Peyer's patch (tissue), 4 donors: ENCODE results near the gene LENEP. TPM values are rescaled to one million over a fixed set of nuclear protein-coding genes. Genes with fewer than 3 reads are reported as not detected.

ENCODE experiments used
- DNase-seq, 3 donors: peaks; one replicate each; pipeline ENCODE4 v3.0.0-alpha.2; 2017 to 2019
- H3K27ac ChIP-seq, 4 donors: fragments of 200-600 bp; sonication (generic); one replicate each; pipeline ENCODE4 v1.5.1; 2016 to 2019
- H3K27me3 ChIP-seq, 2 donors: fragments of 200-600 bp; sonication (generic); one replicate each; pipeline ENCODE4 v1.5.1; 2019
- H3K36me3 ChIP-seq, 3 donors: fragments of 200-600 bp; sonication (generic); one replicate each; pipeline ENCODE4 v1.5.1; 2016 to 2019
- H3K4me1 ChIP-seq, 4 donors: fragments of 200-600 bp; sonication (generic); one replicate each; pipeline ENCODE4 v1.5.1; 2016 to 2019
- H3K4me3 ChIP-seq, 4 donors: fragments of 200-600 bp; sonication (generic); 1 replicate in 3 of 4; 2 replicates in 1 of 4; pipeline ENCODE4 v1.5.1; 2016 to 2019; ENCODE audit warnings: mild to moderate bottlenecking in 1 of 4
- H3K9me3 ChIP-seq, 4 donors: fragments of 200-600 bp; sonication (generic); one replicate each; pipeline ENCODE4 v1.5.1; 2016 to 2019; ENCODE audit warnings: mild to moderate bottlenecking in 1 of 4
- CTCF ChIP-seq, 6 experiments: fragments of 450-650 bp in 4 of 6; fragments of 200-600 bp in 2 of 6; sonication (generic) in 1 of 6; IDR thresholded peaks; one replicate each; pipeline ENCODE4 v1.5.1; 2017 to 2019; ENCODE audit warnings: antibody characterized with exemption in 6 of 6, mild to moderate bottlenecking in 3 of 6, moderate library complexity in 1 of 6
- POLR2A ChIP-seq, 2 donors: fragments of 450-650 bp; IDR thresholded peaks; one replicate each; pipeline ENCODE4 v1.5.1; 2017; ENCODE audit warnings: antibody characterized with exemption in 2 of 2, mild to moderate bottlenecking in 2 of 2, moderate library complexity in 2 of 2
- small RNA-seq, 2 donors: library from RNA; depleted of rRNA; stranded (forward); fragments of <200 nt; gene quantifications; one replicate each; pipeline ENCODE3, GENCODE V24; 2016
- total RNA-seq, 4 donors: library from RNA; depleted of rRNA; stranded (reverse); fragments of >200 nt; gene quantifications; one replicate each; pipeline ENCODE4 v1.1.0, GENCODE V29; 2016

Gene LENEP
- total RNA-seq, 4 donors from 2014 or later, result not detected

- Histone ChIP-seq H3K36me3 (no peaks in the 10 kb centered on the region), H3K27me3 (no peaks in the 10 kb centered on the region), H3K27ac (peak overlapping the region in 3 of 4 donors; percentile 74 to 93 (median 78)), H3K4me3 (no peak overlapping the region), H3K9me3 (no peaks in the 10 kb centered on the region), H3K4me1 (peaks cover 3 to 31% (median 10%) of the 10 kb centered on the region in 4 donors)
- TF ChIP-seq POLR2A (IDR thresholded peaks at IDR 0.05), result no peak
- peak in 2 of 6 experiments; percentile 24 to 25 for TF ChIP-seq CTCF (IDR thresholded peaks at IDR 0.05)
- DNase-seq, result peak in 2 of 3 donors; percentile 65 to 79
Observed at GRCh38 chr1:155043301-155043702, 49.9 kb downstream of the LENEP start.

- Histone ChIP-seq H3K4me3 (no peak overlapping the region), H3K9me3 (no peaks in the 10 kb centered on the region), H3K27ac (peak overlapping the region in 3 of 4 donors; percentile 74 to 93 (median 78)), H3K27me3 (no peaks in the 10 kb centered on the region), H3K4me1 (peaks cover 3 to 26% (median 10%) of the 10 kb centered on the region in 4 donors), H3K36me3 (no peaks in the 10 kb centered on the region)
- TF ChIP-seq POLR2A (IDR thresholded peaks at IDR 0.05) (peak; percentile 7 to 52), CTCF (IDR thresholded peaks at IDR 0.05) (peak in 3 of 6 experiments; percentile 23 to 37 (median 27))
- peak in 2 of 3 donors; percentile 72 to 77 for DNase-seq
Observed at GRCh38 chr1:155043793-155044192, 50.4 kb downstream of the LENEP start.

Small RNA genes lying within 50 kb of the gene (small RNA-seq; reads per million reads assigned to genes)
- gene MIR4258, result 0 reads per million in 2 donors
- gene RF00017, result 0 reads per million in 2 donors

Other genes with a start within 250 kb of the LENEP start
- gene KCNN3, start 123.3 kb upstream of the LENEP start, total RNA-seq, result 1 to 10 TPM in 3 of 4 donors, under 1 TPM in 1; 0.85 to 1.7 (median 1.2) TPM
- gene PMVK, start 56.9 kb upstream of the LENEP start, total RNA-seq, result 10 to 100 TPM in 3 of 4 donors, 1 to 10 TPM in 1; 5.0 to 20.1 (median 19.2) TPM
- 100 to 1,000 TPM in 3 of 4 donors, 10 to 100 TPM in 1; 66.6 to 117 (median 109) TPM for gene PBXIP1, start 37.5 kb upstream of the LENEP start, total RNA-seq
- 10 to 100 TPM; 32.2 to 48.9 (median 34.2) TPM for gene PYGO2, start 31.8 kb upstream of the LENEP start, total RNA-seq
- gene SHC1, start 22.8 kb upstream of the LENEP start, total RNA-seq, result 100 to 1,000 TPM in 2 of 4 donors, 10 to 100 TPM in 2; 56.9 to 150 (median 104) TPM
- 10 to 100 TPM; 20.3 to 39.1 (median 26.5) TPM for gene CKS1B, start 18.9 kb upstream of the LENEP start, total RNA-seq
- gene FLAD1, start 10.2 kb upstream of the LENEP start, total RNA-seq, result 10 to 100 TPM; 29.7 to 50.3 (median 46.3) TPM
- 100 to 1,000 TPM in 3 of 4 donors, 10 to 100 TPM in 1; 35.5 to 412 (median 346) TPM for gene ZBTB7B, start 9.2 kb downstream of the LENEP start, total RNA-seq
- 10 to 100 TPM in 1 of 4 donors, 1 to 10 TPM in 3; 1.7 to 12.5 (median 5.3) TPM for gene DCST2, start 40.2 kb downstream of the LENEP start, total RNA-seq
- 1 to 10 TPM in 1 of 4 donors, under 1 TPM in 1, not detected in 2; 0.88 to 2.7 TPM for gene DCST1, start 40.2 kb downstream of the LENEP start, total RNA-seq
- gene ADAM15, start 57.7 kb downstream of the LENEP start, total RNA-seq, result 100 to 1,000 TPM; 111 to 191 (median 126) TPM
- gene EFNA4, start 70.2 kb downstream of the LENEP start, total RNA-seq, result 10 to 100 TPM in 3 of 4 donors, 1 to 10 TPM in 1; 2.5 to 39.6 (median 18.2) TPM
- 1 to 10 TPM; 2.3 to 8.7 (median 5.3) TPM for gene EFNA3, start 85.3 kb downstream of the LENEP start, total RNA-seq
- gene EFNA1, start 134.3 kb downstream of the LENEP start, total RNA-seq, result 100 to 1,000 TPM in 3 of 4 donors, 10 to 100 TPM in 1; 13.2 to 166 (median 145) TPM
- 10 to 100 TPM; 42.5 to 83.3 (median 46.7) TPM for gene SLC50A1, start 142.3 kb downstream of the LENEP start, total RNA-seq
- gene DPM3, start 146.9 kb downstream of the LENEP start, total RNA-seq, result 10 to 100 TPM; 33.5 to 89.2 (median 65.0) TPM
- gene KRTCAP2, start 179.7 kb downstream of the LENEP start, total RNA-seq, result 100 to 1,000 TPM; 111 to 137 (median 117) TPM
- not detected for gene TRIM46, start 180.3 kb downstream of the LENEP start, total RNA-seq
- gene THBS3, start 214.3 kb downstream of the LENEP start, total RNA-seq, result 10 to 100 TPM; 15.9 to 58.6 (median 46.5) TPM
- 10 to 100 TPM; 33.2 to 45.2 (median 36.5) TPM for gene MTX1, start 215.1 kb downstream of the LENEP start, total RNA-seq